Bronchial epithelial cell (primary cell): ENCODE measurements around the gene NDUFV3. TPM values are rescaled to one million over a fixed set of nuclear protein-coding genes. Genes with fewer than 3 reads are reported as not detected.
A peak's percentile ranks its signal among the peaks of the same experiment; 100 is the strongest.

Source experiments
- DNase-seq: peaks from one replicate; pipeline ENCODE4 v3.0.0-alpha.2; 2010; ENCODE audit warnings: low read depth
- FAIRE-seq: peaks from 2 replicates; lab custom pipeline; 2011; peaks lifted over from hg19 to GRCh38; lab: Jason Lieb, UNC
- H3K27me3 ChIP-seq: 2 replicates; pipeline ENCODE4 v1.5.1; 2011; ENCODE audit warnings: low read length; ENCODE audit not compliant: control insufficient read depth, insufficient read depth
- H3K36me3 ChIP-seq: 2 replicates; pipeline ENCODE4 v1.5.1; 2011; ENCODE audit warnings: low read length; ENCODE audit not compliant: control insufficient read depth, insufficient read depth
- H3K4me3 ChIP-seq: 2 replicates; pipeline ENCODE4 v1.5.1; 2011; ENCODE audit warnings: mild to moderate bottlenecking, low read depth, low read length, control low read depth
- CTCF ChIP-seq: IDR thresholded peaks from 2 replicates; pipeline ENCODE4 v1.5.1; 2011; ENCODE audit warnings: mild to moderate bottlenecking, moderate library complexity, low read length, control low read depth, inconsistent platforms; ENCODE audit not compliant: insufficient read depth, severe bottlenecking
- total RNA-seq: library from RNA; depleted of rRNA; stranded (reverse); fragments of >200 nt; gene quantifications from 2 replicates; pipeline ENCODE4 v1.2.1, GENCODE V29; 2014

The NDUFV3 gene
- total RNA-seq = 29.7 and 44.2 TPM in 2 replicates

GRCh38 chr21:42892931-42893755, at the start of gene NDUFV3:
Gene NDUFV3, plus strand, starts transcription at chr21:42893309. Its CDS starts 25 bp downstream, at chr21:42893334.
- peaks cover 6% of the 10 kb centered on the region for H3K36me3 ChIP-seq
- DNase-seq (peak; percentile 91), FAIRE-seq (no peak)
- H3K4me3 ChIP-seq = peak within 1 kb of the TSS; percentile 77
- H3K27me3 ChIP-seq = no peaks in the 10 kb centered on the region
- TF ChIP-seq CTCF = no peak

- TF ChIP-seq CTCF = no peak
- Histone ChIP-seq H3K4me3 (no peak overlapping the region), H3K27me3 (no peaks in the 10 kb centered on the region), H3K36me3 (peaks cover 36% of the 10 kb centered on the region)
- FAIRE-seq (no peak), DNase-seq (no peak)
Measured at GRCh38 chr21:42844411-42845113, 48.5 kb upstream of the NDUFV3 start.

GRCh38 chr21:42845296-42845965, 47.7 kb upstream of the NDUFV3 start:
- Histone ChIP-seq H3K27me3 (no peaks in the 10 kb centered on the region), H3K4me3 (no peak overlapping the region), H3K36me3 (peaks cover 41% of the 10 kb centered on the region)
- FAIRE-seq (peak; percentile 97), DNase-seq (no peak)
- TF ChIP-seq CTCF = no peak

GRCh38 chr21:42846221-42846620, 46.9 kb upstream of the NDUFV3 start:
- Histone ChIP-seq H3K4me3 (no peak overlapping the region), H3K27me3 (no peaks in the 10 kb centered on the region), H3K36me3 (peaks cover 35% of the 10 kb centered on the region)
- no peak for TF ChIP-seq CTCF
- DNase-seq (no peak), FAIRE-seq (peak; percentile 7)

- peaks cover 41% of the 10 kb centered on the region for H3K36me3 ChIP-seq
- H3K27me3 ChIP-seq = no peaks in the 10 kb centered on the region
- TF ChIP-seq CTCF = no peak
- no peak overlapping the region for H3K4me3 ChIP-seq
- FAIRE-seq (no peak), DNase-seq (no peak)
Measured at GRCh38 chr21:42847051-42847707, 45.9 kb upstream of the NDUFV3 start.
